T1000 (cell line): ENCODE results near the gene ZCWPW1.

ENCODE experiments used
- DNase-seq: peaks from one replicate; lab custom pipeline; 2025; ENCODE audit warnings: mixed read lengths; lab: John Stamatoyannopoulos, UW

Gene ZCWPW1

GRCh38 chr7:100428199-100428966 is at the start of gene ZCWPW1:
Gene ZCWPW1, minus strand, starts transcription at chr7:100428703. Its CDS starts 8,054 bp downstream, at chr7:100420649.
- peak; percentile 85 for DNase-seq

- DNase-seq = no peak
Measured at GRCh38 chr7:100477871-100478267, 49.4 kb upstream of the ZCWPW1 start.

GRCh38 chr7:100476903-100477870 is 48.7 kb upstream of the ZCWPW1 start:
- no peak for DNase-seq

- no peak for DNase-seq
Measured at GRCh38 chr7:100476101-100476780, 47.7 kb upstream of the ZCWPW1 start.

GRCh38 chr7:100475549-100475948 is 47.0 kb upstream of the ZCWPW1 start:
- DNase-seq = no peak

GRCh38 chr7:100472854-100473499 is 44.5 kb upstream of the ZCWPW1 start:
- peak; percentile 20 for DNase-seq

GRCh38 chr7:100472121-100472851 is 43.8 kb upstream of the ZCWPW1 start:
- DNase-seq = no peak

- no peak for DNase-seq
Measured at GRCh38 chr7:100471021-100471420, 42.5 kb upstream of the ZCWPW1 start.

- peak; percentile 48 for DNase-seq
Measured at GRCh38 chr7:100469227-100470044, 40.9 kb upstream of the ZCWPW1 start.

- no peak for DNase-seq
Measured at GRCh38 chr7:100467638-100468373, 39.3 kb upstream of the ZCWPW1 start.

GRCh38 chr7:100466653-100467605 is 38.4 kb upstream of the ZCWPW1 start:
- no peak for DNase-seq

GRCh38 chr7:100465702-100466311 is 37.3 kb upstream of the ZCWPW1 start:
- DNase-seq = no peak

- no peak for DNase-seq
Measured at GRCh38 chr7:100465299-100465698, 36.8 kb upstream of the ZCWPW1 start.

- no peak for DNase-seq
Measured at GRCh38 chr7:100464791-100465190, 36.3 kb upstream of the ZCWPW1 start.

GRCh38 chr7:100464210-100464660 is 35.7 kb upstream of the ZCWPW1 start, which contains the start of gene SPACDR:
Gene SPACDR, minus strand, starts transcription at chr7:100464260. Its CDS starts 235 bp downstream, at chr7:100464025.
- DNase-seq = no peak

GRCh38 chr7:100457033-100457432 is 28.5 kb upstream of the ZCWPW1 start:
- DNase-seq = no peak

GRCh38 chr7:100456562-100456961 is 28.1 kb upstream of the ZCWPW1 start:
- DNase-seq = no peak

GRCh38 chr7:100455206-100455605 is 26.7 kb upstream of the ZCWPW1 start:
- no peak for DNase-seq
